SK-N-SH treated with all-trans-retinoic acid at 6 μM for 48 hours (cell line): ENCODE data around the gene ZBTB12.
"Not testable (repeated sequence)": the region's sequence is repeated elsewhere in the genome, so short reads cannot be mapped to it uniquely, and the experiment has no call there.

Experiments used
- ATAC-seq: fragments of 200-7000 bp; cut with Tn5 transposase; 3 replicates; pipeline ENCODE4 v1.9.1; 2020; ENCODE audit warnings: mild to moderate bottlenecking, moderate library complexity
- ARNTL ChIP-seq: fragments of 450-650 bp; formaldehyde crosslinking; IDR thresholded peaks from 2 replicates; pipeline ENCODE4 v1.5.0; 2020; ENCODE audit warnings: low read depth, mild to moderate bottlenecking, moderate library complexity, borderline replicate concordance
- CSDC2 ChIP-seq: fragments of 250-450 bp; sonication (Bioruptor Pico); IDR thresholded peaks from 2 replicates; pipeline ENCODE4 v1.5.0; 2020; ENCODE audit warnings: mild to moderate bottlenecking, moderate library complexity
- ESRRG ChIP-seq: fragments of 250-450 bp; sonication (Bioruptor Pico); IDR thresholded peaks from 2 replicates; pipeline ENCODE4 v1.6.1; 2021; ENCODE audit warnings: mild to moderate bottlenecking
- GLIS3 ChIP-seq: fragments of 250-450 bp; sonication (Bioruptor Pico); IDR thresholded peaks from 2 replicates; pipeline ENCODE4 v1.5.0; 2020; ENCODE audit warnings: mild to moderate bottlenecking, moderate library complexity
- OSR1 ChIP-seq: fragments of 250-450 bp; sonication (Bioruptor Pico); IDR thresholded peaks from 2 replicates; pipeline ENCODE4 v1.8.0; 2022; ENCODE audit warnings: moderate library complexity, mild to moderate bottlenecking, inconsistent platforms
- PPARA ChIP-seq: fragments of 250-450 bp; sonication (Bioruptor Pico); IDR thresholded peaks from 2 replicates; pipeline ENCODE4 v1.5.0; 2020; ENCODE audit warnings: mild to moderate bottlenecking, borderline replicate concordance
- RARB ChIP-seq: fragments of 250-450 bp; sonication (Bioruptor Pico); IDR thresholded peaks from 2 replicates; pipeline ENCODE4 v1.8.0; 2021; ENCODE audit warnings: mild to moderate bottlenecking, moderate library complexity
- SNAI2 ChIP-seq: fragments of 250-450 bp; sonication (Bioruptor Pico); IDR thresholded peaks from 2 replicates; pipeline ENCODE4 v1.5.0; 2020; ENCODE audit warnings: mild to moderate bottlenecking, moderate library complexity
- TCF4 ChIP-seq: fragments of 250-450 bp; sonication (Bioruptor Pico); IDR thresholded peaks from 2 replicates; pipeline ENCODE4 v1.8.0; 2021; ENCODE audit warnings: mild to moderate bottlenecking, moderate library complexity, borderline replicate concordance
- TOX ChIP-seq: fragments of 250-450 bp; sonication (Bioruptor Pico); IDR thresholded peaks from 2 replicates; pipeline ENCODE4 v1.8.0; 2021; ENCODE audit warnings: mild to moderate bottlenecking, moderate library complexity, borderline replicate concordance
- ZC3H10 ChIP-seq: fragments of 250-450 bp; sonication (Bioruptor Pico); IDR thresholded peaks from 2 replicates; pipeline ENCODE4 v1.5.1; 2021; ENCODE audit warnings: mild to moderate bottlenecking, moderate library complexity
- ZFP3 ChIP-seq: fragments of 250-450 bp; sonication (Bioruptor Pico); IDR thresholded peaks from 2 replicates; pipeline ENCODE4 v1.5.0; 2020; ENCODE audit warnings: mild to moderate bottlenecking, moderate library complexity
- ZFP30 ChIP-seq: fragments of 450-650 bp; formaldehyde crosslinking; IDR thresholded peaks from 2 replicates; pipeline ENCODE4 v1.5.0; 2022; ENCODE audit warnings: mild to moderate bottlenecking, moderate library complexity
- ZNF565 ChIP-seq: fragments of 450-650 bp; formaldehyde crosslinking; conservative IDR thresholded peaks from 2 replicates; pipeline ENCODE4 v1.5.0; 2020; ENCODE audit warnings: low read depth, mild to moderate bottlenecking, moderate library complexity
- ZNF70 ChIP-seq: fragments of 450-650 bp; formaldehyde crosslinking; IDR thresholded peaks from 2 replicates; pipeline ENCODE4 v1.5.0; 2020; ENCODE audit warnings: mild to moderate bottlenecking, moderate library complexity
- ZNF8 ChIP-seq: fragments of 450-650 bp; formaldehyde crosslinking; IDR thresholded peaks from 2 replicates; pipeline ENCODE4 v1.5.0; 2020; ENCODE audit warnings: mild to moderate bottlenecking, moderate library complexity
- TF ChIP-seq, protein P1 (sequence below): fragments of 250-450 bp; sonication (Bioruptor Pico); IDR thresholded peaks from 2 replicates; pipeline ENCODE4 v1.8.0; 2021; ENCODE audit warnings: low read depth, mild to moderate bottlenecking, moderate library complexity, borderline replicate concordance
- TF ChIP-seq, protein P2 (sequence below): fragments of 250-450 bp; sonication (Bioruptor Pico); IDR thresholded peaks from 2 replicates; pipeline ENCODE4 v1.5.0; 2020; ENCODE audit warnings: mild to moderate bottlenecking, moderate library complexity
- TF ChIP-seq, protein P3 (sequence below): fragments of 250-450 bp; sonication (Bioruptor Pico); IDR thresholded peaks from 2 replicates; pipeline ENCODE4 v1.5.1; 2021; ENCODE audit warnings: mild to moderate bottlenecking, moderate library complexity
- TF ChIP-seq, protein P4 (sequence below): fragments of 250-450 bp; sonication (Bioruptor Pico); IDR thresholded peaks from 2 replicates; pipeline ENCODE4 v1.8.0; 2020; ENCODE audit warnings: mild to moderate bottlenecking, moderate library complexity, borderline replicate concordance

ZBTB12 gene

DNA sequence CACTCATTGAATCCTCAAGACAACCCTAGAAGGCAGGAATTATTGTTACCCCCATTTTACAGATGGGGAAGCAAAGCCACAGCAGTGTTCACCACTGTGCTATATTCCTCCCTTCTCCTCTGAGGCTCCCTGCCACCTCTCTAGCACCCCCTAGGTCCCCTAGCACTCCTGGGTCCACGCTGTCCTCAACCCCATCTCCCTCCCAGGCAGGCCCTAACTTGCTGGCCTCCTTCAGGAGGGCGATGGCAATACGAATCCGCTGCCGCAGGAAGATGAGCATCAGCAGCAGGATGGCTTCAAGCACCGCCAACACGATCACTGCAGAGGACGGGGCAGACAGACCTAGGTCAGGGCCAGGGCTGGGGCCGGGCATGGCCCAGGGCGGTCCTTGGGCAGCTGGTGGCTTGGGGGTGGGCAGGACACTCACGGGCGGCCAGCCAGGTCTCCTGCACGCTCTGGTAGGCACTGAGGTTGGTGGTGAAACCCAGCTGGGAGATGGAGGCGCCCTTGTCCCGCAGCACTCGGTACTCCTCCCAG, 31.4 kb downstream of the ZBTB12 start:
- peak; percentile 16; the same call in 2 of the 3 replicates for ATAC-seq
- TF ChIP-seq RARB (CRISPR knock-in tag) = no peak
- no peak for TF ChIP-seq ZNF8
- TF ChIP-seq, protein P1, sequence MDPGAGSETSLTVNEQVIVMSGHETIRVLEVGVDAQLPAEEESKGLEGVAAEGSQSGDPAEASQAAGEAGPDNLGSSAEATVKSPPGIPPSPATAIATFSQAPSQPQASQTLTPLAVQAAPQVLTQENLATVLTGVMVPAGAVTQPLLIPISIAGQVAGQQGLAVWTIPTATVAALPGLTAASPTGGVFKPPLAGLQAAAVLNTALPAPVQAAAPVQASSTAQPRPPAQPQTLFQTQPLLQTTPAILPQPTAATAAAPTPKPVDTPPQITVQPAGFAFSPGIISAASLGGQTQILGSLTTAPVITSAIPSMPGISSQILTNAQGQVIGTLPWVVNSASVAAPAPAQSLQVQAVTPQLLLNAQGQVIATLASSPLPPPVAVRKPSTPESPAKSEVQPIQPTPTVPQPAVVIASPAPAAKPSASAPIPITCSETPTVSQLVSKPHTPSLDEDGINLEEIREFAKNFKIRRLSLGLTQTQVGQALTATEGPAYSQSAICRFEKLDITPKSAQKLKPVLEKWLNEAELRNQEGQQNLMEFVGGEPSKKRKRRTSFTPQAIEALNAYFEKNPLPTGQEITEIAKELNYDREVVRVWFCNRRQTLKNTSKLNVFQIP (CRISPR knock-in tag) = no peak
- no peak for TF ChIP-seq OSR1
- TF ChIP-seq SNAI2 (CRISPR knock-in tag) = no peak
- TF ChIP-seq CSDC2 (CRISPR knock-in tag) = no peak
- no peak for TF ChIP-seq ESRRG (CRISPR knock-in tag)
- TF ChIP-seq, protein P2, sequence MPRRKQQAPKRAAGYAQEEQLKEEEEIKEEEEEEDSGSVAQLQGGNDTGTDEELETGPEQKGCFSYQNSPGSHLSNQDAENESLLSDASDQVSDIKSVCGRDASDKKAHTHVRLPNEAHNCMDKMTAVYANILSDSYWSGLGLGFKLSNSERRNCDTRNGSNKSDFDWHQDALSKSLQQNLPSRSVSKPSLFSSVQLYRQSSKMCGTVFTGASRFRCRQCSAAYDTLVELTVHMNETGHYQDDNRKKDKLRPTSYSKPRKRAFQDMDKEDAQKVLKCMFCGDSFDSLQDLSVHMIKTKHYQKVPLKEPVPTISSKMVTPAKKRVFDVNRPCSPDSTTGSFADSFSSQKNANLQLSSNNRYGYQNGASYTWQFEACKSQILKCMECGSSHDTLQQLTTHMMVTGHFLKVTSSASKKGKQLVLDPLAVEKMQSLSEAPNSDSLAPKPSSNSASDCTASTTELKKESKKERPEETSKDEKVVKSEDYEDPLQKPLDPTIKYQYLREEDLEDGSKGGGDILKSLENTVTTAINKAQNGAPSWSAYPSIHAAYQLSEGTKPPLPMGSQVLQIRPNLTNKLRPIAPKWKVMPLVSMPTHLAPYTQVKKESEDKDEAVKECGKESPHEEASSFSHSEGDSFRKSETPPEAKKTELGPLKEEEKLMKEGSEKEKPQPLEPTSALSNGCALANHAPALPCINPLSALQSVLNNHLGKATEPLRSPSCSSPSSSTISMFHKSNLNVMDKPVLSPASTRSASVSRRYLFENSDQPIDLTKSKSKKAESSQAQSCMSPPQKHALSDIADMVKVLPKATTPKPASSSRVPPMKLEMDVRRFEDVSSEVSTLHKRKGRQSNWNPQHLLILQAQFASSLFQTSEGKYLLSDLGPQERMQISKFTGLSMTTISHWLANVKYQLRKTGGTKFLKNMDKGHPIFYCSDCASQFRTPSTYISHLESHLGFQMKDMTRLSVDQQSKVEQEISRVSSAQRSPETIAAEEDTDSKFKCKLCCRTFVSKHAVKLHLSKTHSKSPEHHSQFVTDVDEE (CRISPR knock-in tag) = no peak

DNA sequence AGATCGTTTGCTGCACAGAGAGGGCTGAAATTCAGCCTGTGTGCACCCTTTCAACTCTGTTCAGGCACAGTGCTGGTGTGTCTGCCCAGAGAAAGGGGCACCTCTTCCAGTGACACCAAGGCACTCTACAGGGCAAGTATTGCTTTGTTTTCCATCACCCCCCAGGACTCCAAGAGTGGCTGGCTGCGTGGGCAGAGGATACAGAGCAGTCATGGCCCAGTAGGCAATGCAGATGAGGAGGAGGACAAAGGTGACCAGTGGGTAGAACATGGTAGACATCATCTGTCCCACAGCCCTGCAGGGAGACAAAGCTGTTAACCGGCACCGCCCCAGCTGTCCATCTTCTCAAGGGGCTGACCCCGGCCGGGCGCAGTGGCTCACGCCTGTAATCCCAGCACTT, 32.5 kb downstream of the ZBTB12 start:
- no peak for ATAC-seq

DNA sequence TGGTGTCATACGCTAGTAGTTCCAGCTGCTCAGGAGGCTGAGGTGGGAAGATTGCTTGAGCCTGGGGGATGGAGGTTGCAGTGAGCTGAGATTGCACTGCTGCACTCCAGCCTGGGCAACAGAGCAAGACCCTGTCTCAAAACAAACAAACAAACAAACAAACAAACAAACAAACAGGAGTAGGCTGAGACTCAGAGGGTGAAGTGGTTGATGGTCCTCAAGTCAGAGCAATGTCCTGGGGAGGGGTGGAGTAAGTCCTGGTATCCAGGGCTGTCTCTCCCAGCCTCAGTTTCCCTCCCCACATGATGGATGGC, 33.3 kb downstream of the ZBTB12 start:
- ATAC-seq = not testable (repeated sequence)

More for the DNA sequence above, 32.5 kb downstream of the ZBTB12 start:
- TF ChIP-seq, protein P3, sequence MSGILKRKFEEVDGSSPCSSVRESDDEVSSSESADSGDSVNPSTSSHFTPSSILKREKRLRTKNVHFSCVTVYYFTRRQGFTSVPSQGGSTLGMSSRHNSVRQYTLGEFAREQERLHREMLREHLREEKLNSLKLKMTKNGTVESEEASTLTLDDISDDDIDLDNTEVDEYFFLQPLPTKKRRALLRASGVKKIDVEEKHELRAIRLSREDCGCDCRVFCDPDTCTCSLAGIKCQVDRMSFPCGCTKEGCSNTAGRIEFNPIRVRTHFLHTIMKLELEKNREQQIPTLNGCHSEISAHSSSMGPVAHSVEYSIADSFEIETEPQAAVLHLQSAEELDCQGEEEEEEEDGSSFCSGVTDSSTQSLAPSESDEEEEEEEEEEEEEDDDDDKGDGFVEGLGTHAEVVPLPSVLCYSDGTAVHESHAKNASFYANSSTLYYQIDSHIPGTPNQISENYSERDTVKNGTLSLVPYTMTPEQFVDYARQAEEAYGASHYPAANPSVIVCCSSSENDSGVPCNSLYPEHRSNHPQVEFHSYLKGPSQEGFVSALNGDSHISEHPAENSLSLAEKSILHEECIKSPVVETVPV (CRISPR knock-in tag) = no peak
- TF ChIP-seq ESRRG (CRISPR knock-in tag) (no peak), TOX (CRISPR knock-in tag) (no peak), ZFP3 (CRISPR knock-in tag) (no peak), CSDC2 (CRISPR knock-in tag) (no peak), ZNF565 (CRISPR knock-in tag) (no peak), ZNF8 (no peak)
- TF ChIP-seq, protein P2 (CRISPR knock-in tag) = no peak

DNA sequence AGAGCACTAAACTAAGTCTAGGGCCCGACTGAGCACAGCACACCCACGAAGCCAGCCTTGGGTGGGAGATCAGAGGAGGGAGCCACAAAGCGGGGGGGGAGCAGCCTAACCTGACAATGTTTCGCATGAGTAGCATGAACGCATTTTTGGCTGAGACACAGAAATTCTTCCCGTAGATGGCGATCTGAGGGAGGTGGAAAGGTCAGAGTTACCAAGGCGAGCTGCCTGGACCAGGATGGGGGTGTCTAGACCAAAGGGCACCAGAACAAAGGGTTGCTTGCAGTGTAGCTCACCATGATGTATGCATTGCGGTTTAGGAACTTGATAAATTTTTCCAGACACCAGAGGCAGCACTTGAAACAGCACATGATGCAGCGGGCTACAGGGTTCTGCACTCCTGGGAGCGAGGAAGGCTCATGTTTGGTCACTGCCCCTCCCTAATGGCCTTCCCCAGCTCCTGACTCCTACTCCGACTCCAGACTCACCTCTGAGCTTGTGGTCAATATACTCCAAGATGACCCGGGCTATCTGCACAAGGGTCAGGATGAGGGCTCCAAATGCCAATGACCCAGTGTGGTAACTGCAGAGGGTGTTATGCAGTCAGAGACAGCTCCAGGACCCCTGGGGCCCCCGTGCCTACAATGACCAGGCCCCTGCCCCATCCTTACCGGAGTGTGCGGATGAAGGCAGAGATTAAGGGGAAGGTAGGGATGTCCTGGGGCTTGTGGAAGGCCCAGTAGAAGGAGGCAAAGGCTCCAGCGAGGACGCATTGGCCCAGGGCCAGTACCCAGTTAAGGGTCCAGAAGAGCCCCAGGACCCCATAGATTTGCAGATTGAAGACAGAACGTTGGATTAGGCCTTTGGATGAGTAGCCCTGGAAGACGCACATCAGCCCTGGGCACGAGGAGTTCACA, 36.4 kb downstream of the ZBTB12 start:
- TF ChIP-seq, protein P1 (CRISPR knock-in tag) = no peak
- TF ChIP-seq, protein P4, sequence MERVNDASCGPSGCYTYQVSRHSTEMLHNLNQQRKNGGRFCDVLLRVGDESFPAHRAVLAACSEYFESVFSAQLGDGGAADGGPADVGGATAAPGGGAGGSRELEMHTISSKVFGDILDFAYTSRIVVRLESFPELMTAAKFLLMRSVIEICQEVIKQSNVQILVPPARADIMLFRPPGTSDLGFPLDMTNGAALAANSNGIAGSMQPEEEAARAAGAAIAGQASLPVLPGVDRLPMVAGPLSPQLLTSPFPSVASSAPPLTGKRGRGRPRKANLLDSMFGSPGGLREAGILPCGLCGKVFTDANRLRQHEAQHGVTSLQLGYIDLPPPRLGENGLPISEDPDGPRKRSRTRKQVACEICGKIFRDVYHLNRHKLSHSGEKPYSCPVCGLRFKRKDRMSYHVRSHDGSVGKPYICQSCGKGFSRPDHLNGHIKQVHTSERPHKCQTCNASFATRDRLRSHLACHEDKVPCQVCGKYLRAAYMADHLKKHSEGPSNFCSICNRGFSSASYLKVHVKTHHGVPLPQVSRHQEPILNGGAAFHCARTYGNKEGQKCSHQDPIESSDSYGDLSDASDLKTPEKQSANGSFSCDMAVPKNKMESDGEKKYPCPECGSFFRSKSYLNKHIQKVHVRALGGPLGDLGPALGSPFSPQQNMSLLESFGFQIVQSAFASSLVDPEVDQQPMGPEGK (CRISPR knock-in tag) = no peak
- TF ChIP-seq TOX (CRISPR knock-in tag) (no peak), ZC3H10 (CRISPR knock-in tag) (no peak), OSR1 (no peak), ARNTL (CRISPR knock-in tag) (no peak), ZFP30 (CRISPR knock-in tag) (no peak), PPARA (no peak), TCF4 (CRISPR knock-in tag) (no peak), RARB (CRISPR knock-in tag) (no peak), CSDC2 (CRISPR knock-in tag) (no peak), ZNF70 (CRISPR knock-in tag) (no peak), GLIS3 (CRISPR knock-in tag) (no peak), ESRRG (CRISPR knock-in tag) (no peak), SNAI2 (CRISPR knock-in tag) (no peak)
- TF ChIP-seq, protein P3 (CRISPR knock-in tag) = no peak
- no peak for ATAC-seq
